ENCODE data around the gene TANC1.
A peak's percentile ranks its signal among the peaks of the same experiment; 100 is the strongest.
"Not testable (repeated sequence)": the region's sequence is repeated elsewhere in the genome, so short reads cannot be mapped to it uniquely, and the experiment has no call there.

Gene TANC1

DNA sequence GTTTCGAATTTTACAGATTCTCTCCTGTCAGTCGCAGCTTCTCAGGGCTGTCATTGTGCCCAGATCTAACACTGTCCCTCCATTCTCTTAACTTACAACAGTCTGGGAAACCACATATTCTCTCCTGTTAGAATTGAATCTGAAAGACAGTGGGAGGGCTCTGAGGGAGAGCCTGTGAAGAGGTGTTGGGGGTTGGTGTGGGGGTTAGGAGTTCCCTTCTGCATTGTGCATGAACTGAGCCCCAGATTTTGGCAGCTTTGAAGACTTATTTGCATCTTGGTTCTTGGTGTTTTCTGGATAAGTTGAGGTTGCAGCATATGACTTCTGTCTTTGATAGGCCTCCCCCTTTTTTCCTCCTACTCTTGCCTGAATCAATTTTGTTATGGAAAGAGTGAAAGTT is 64.1 kb downstream of the TANC1 start:
- H3K4me3 ChIP-seq (ENCODE audit: low read depth, low read length), result no peak overlapping the region
- TF ChIP-seq, protein P1, sequence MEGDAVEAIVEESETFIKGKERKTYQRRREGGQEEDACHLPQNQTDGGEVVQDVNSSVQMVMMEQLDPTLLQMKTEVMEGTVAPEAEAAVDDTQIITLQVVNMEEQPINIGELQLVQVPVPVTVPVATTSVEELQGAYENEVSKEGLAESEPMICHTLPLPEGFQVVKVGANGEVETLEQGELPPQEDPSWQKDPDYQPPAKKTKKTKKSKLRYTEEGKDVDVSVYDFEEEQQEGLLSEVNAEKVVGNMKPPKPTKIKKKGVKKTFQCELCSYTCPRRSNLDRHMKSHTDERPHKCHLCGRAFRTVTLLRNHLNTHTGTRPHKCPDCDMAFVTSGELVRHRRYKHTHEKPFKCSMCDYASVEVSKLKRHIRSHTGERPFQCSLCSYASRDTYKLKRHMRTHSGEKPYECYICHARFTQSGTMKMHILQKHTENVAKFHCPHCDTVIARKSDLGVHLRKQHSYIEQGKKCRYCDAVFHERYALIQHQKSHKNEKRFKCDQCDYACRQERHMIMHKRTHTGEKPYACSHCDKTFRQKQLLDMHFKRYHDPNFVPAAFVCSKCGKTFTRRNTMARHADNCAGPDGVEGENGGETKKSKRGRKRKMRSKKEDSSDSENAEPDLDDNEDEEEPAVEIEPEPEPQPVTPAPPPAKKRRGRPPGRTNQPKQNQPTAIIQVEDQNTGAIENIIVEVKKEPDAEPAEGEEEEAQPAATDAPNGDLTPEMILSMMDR (IDR thresholded peaks at IDR 0.05; ENCODE audit: borderline replicate concordance, insufficient read depth, low read depth, low read length), result no peak

DNA sequence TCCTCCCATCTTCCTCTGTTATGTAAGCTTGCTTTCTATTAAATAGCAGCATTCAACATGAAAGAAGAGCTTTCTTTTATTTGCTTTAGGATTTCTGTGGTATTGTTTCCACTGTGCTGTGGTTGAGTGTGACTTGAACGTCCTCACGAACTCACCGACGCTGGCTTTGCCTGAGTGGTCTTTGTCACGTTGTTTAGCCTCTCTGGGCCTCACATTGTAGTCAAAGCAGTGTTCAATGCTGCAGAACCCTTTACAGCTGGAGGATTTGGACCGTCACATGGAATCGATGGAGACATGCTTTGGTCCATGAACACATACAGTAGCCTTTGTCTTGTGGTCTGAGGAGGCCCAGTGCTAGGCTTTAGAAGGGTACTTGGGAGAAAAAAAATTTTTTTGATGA is 66.3 kb downstream of the TANC1 start:
- TF ChIP-seq, protein P1 (IDR thresholded peaks at IDR 0.05; ENCODE audit: borderline replicate concordance, insufficient read depth, low read depth, low read length), result no peak
- no peak overlapping the region for H3K4me3 ChIP-seq (ENCODE audit: low read depth, low read length)

DNA sequence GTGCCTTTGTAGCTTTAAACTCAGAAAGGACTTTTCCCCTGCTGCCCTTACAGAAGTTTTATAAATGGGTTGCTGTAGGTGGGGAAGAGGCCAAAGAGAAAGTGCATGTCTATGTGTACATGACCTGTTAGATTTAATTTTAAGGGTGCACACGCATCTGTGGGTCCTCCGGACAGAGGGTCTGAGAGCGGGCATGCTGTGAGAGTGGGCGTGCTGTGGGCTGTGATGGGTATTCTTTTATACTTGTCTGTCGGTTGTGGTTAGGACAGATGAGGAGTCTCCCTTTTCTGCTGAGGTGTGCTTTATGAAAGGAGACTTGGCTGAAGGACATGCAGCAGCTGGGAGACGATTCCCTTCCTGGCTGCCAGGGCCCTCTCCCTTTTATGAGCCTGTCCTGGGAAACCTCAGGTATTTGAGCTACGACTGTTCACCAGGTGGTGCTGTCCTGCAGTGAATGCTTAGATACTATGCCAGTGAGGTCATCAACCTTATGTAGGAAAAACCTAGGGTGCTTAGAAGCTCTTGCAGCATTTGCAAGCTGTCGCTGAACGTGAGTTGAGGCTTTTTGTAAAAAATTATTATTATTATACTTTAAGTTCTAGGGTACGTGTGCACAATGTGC is 67.5 kb downstream of the TANC1 start:
- H3K4me3 ChIP-seq (ENCODE audit: low read depth, low read length), result no peak overlapping the region
- TF ChIP-seq, protein P1 (IDR thresholded peaks at IDR 0.05; ENCODE audit: borderline replicate concordance, insufficient read depth, low read depth, low read length), result peak; percentile 17; the same call in 1 of the 2 replicates

DNA sequence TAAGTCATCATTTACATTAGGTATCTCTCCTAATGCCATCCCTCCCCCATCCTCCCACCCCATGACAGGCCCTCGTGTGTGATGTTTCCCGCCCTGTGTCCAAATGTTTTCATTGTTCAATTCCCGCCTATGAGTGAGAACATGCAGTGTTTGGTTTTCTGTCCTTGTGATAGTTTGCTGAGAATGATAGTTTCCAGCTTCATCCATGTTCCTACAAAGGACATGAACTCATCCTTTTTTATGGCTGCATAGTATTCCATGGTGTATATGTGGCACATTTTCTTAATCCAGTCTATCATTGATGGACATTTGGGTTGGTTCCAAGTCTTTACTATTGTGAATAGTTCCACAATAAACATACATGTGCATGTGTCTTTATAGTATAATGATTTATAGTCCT is 68.0 kb downstream of the TANC1 start:
- not testable (repeated sequence) for H3K4me3 ChIP-seq (ENCODE audit: low read depth, low read length)

GRCh38 chr2:159041328-159041727 is 72.9 kb downstream of the TANC1 start:
- H3K4me3 ChIP-seq (ENCODE audit: low read depth, low read length), result not testable (repeated sequence)

DNA sequence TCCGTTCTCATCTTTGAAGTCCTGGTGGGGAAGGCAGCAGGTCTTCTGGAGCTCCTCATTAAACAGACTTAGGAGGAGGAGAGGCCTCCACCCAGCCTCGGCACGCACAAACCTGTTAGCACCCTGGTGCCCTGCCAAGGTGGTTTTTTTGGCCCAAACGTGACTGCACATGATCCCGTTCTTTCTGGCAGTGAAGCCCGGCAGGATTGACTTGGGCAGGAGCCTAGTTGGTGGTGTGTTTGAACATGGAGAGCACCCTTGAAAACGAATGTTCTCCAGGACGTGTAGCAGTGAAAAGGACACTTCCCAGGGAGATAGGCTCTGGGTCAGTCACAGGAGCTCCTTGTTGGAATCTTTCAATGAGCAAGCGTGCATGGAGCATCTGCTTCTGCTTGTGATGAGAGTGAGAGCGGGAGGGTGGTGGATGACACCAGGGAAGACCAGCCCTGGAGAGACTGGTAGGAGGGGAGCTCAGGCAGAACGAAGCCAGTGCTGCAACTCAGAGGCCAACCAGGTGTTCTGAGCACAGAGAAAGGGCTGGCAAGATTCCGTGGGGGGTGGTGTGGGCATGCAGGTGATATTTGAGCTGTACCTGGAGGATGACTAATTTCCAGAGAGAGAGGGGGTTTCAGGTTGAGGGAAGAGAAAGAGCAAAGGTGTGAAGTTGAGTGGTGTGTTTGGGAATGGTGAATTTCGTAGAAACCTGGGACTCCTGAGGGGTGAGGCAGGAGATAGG is 73.8 kb downstream of the TANC1 start:
- H3K4me3 ChIP-seq (ENCODE audit: low read depth, low read length), result no peak overlapping the region
- TF ChIP-seq, protein P1 (IDR thresholded peaks at IDR 0.05; ENCODE audit: borderline replicate concordance, insufficient read depth, low read depth, low read length), result no peak

DNA sequence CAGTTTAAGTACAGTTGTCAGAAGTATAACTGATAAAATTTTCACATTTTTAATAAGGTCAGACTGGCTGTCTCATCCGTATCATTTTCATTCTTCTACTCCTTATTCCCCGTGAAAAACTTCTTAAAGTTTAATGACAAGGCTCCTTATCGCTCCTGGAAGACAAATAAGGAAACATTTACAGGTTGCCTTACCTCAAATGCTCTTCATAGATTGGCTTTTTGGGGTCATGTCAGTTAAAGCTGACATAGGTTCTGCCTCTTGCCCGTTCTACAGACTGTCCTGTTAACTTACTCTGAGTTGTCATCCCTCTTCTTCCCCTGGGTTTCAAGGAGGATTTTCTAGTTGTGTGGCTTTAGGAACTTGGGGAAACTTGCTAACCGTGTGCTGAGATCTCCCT is 75.3 kb downstream of the TANC1 start:
- TF ChIP-seq, protein P1 (IDR thresholded peaks at IDR 0.05; ENCODE audit: borderline replicate concordance, insufficient read depth, low read depth, low read length), result no peak

DNA sequence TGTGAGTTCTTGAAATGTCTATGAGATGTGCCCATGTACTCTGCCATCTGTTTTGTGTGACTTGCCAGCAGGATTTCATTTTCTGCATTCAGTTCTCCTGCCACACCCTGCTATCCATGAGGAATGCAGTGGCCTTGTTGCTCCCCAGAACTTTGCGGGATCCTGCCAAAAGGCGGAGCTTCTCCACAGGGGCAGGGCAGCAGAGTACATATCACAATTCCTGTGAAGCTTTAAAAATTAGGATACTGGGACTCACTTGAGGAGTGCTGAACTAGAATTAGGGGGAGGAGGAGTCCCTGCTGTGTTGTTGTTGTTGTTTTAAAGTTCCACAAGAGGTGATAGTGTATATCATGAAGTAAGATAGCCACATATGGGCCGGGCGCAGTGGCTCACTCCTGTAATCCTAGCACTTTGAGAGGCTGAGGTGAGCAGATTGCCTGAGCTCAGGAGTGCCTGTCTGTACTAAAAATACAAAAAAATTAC is 76.4 kb downstream of the TANC1 start:
- TF ChIP-seq, protein P1 (IDR thresholded peaks at IDR 0.05; ENCODE audit: borderline replicate concordance, insufficient read depth, low read depth, low read length), result no peak
- H3K4me3 ChIP-seq (ENCODE audit: low read depth, low read length), result no peak overlapping the region

More for the DNA sequence above, 75.3 kb downstream of the TANC1 start:
- no peak overlapping the region for H3K4me3 ChIP-seq (ENCODE audit: low read depth, low read length)

All from GM12875 (cell line).